Activated CD4-positive, alpha-beta T cell treated with anti-CD3 and anti-CD28 coated beads for 1 hour (primary cell): ENCODE results near the gene RASEF.

Experiments used
- DNase-seq: peaks from one replicate; pipeline ENCODE4 v3.0.0-alpha.2; 2020

The RASEF gene

DNA sequence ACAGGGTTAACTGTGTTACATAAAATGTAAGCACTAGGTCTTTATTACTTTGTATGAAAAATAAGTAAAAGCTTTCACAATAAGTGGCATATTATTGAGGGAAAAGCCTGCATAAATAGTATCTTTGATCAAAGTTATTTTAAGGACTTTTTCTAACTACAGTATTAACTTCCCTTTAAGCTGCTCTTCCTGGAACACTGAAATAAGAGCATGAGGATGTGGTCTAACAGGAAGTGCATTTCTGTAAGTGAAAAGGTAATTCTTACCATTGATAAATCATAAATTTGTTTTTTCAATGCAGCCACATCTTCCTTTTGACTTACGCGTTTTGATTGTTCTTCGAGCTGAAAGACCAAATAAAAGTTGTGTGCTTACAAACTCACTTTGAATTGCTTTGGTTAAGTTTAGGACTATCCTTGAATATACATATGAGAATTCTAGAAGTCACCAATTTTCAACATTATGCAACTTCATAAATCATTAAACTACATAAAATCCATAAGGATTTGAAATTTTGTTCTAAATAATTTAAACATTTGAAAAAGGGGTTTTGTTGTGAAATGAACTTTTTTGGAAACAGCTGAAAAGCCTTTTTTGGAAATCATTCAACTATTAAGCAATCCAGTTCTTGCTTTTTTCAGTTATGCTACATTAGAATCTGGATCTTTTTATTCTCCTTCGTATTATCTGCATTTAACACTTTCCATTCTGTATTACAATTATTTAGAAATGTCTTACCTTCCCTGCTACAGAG, 50.6 kb downstream of the RASEF start:
- DNase-seq = no peak

GRCh38 chr9:83011611-83012010, 51.3 kb downstream of the RASEF start:
- no peak for DNase-seq

GRCh38 chr9:83007521-83008300, 55.2 kb downstream of the RASEF start:
- DNase-seq = no peak

- DNase-seq = no peak
Measured at GRCh38 chr9:83006378-83006777, 56.6 kb downstream of the RASEF start.

DNA sequence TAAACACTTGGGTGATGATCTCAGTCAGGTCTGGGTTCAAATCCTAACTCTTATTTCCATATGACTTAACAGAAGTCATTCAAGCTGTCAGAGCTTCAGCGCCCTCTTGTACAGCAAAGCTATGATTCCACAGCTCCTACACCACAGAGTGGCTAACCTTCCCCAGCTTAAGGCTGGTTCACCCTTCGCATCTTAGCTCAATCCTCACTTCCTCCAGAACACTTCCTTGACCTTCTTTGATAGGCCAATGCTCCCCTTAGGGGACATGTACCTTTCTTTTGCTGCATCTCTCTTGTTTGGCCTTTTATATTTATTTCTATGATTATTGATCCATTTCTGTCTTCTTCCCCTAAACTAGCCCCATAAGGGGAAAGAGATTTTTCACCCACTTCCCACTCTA, 57.0 kb downstream of the RASEF start:
- no peak for DNase-seq

DNA sequence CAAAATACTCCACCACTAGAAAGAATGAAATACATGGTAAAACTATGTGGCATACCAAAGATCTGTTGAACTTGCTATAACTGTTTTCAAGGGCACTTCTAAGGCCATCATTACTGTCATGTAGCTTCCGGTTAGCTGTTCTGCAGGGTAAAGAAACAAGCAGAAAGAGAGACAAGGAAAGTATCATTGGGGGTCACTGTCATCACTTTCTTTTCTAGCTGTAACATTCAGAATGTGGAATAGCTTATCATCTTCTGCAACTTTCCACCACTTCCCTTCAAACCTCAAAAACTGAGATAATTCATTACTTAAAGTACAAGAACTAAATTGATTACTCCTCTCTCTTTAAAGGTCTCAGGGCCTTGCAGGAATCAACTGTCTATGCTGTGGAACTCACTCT, 57.6 kb downstream of the RASEF start:
- DNase-seq = no peak

DNA sequence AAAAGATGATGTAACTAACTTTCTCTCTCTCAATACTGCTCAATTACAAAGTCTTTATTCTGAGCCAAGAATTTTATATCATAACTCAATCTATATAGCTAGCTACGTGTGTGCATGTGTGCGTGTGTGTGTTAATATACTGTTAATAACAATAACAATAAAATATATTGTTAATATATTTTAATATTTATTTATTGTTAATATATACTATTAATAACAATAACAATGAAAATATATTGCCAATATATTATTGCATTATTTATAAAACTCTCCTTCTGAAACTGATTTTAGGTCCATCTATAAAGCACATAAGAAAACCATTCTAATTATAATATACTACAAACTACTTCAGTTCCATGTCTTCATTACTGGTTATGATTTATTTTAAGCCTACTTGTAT, 60.6 kb downstream of the RASEF start:
- no peak for DNase-seq

GRCh38 chr9:83000765-83001164, 62.2 kb downstream of the RASEF start:
- no peak for DNase-seq

- DNase-seq = no peak
Measured at GRCh38 chr9:82998409-82998808, 64.5 kb downstream of the RASEF start.

DNA sequence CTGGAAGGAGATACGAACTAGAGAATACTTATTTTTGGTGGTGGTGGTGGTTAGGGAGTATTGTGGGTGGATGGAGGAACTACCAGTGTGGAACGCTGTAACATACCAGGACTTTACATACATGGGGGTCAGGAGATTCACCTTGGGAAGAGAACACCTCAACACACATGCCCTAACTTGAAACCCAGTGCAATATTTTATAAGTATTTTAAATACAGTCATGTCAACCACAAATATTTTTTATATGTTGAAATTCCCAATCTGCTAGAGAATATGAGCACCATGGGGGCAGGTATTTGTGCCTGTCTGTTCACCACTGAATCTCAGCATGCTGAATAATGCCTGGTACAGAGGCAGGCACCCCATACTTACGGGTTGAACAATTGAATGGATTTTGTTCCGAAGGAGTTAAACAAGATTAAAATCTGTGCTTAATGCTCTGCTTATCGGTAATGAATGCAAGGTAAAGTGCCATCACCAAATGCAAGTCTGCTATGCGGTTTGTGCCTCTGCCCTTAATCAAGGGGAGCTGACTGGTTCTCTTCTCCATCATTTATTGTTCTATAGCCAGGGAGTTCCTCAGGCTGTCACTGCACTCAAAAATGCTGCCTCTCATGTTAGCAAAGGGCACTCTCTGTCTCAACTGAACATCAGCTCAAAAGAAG, 65.3 kb downstream of the RASEF start:
- no peak for DNase-seq

DNA sequence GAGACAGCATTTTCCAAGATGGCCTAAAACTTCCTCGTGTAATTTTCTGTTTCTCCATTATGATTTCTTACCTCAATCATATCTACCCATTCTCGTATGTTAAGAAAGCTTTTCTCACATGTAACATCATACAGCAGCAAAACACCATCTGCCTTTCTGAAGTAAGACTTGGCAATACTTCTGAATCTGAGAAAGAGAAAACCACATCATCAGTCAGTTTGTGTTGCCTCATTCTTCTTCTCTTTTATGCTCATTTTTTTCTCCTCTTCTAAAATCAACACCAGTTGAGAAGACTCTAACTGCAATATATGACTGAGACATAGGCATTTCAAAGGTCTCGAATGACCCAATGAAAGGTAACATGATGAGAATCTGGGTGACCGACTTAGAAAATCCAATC, 66.0 kb downstream of the RASEF start:
- DNase-seq = no peak

DNA sequence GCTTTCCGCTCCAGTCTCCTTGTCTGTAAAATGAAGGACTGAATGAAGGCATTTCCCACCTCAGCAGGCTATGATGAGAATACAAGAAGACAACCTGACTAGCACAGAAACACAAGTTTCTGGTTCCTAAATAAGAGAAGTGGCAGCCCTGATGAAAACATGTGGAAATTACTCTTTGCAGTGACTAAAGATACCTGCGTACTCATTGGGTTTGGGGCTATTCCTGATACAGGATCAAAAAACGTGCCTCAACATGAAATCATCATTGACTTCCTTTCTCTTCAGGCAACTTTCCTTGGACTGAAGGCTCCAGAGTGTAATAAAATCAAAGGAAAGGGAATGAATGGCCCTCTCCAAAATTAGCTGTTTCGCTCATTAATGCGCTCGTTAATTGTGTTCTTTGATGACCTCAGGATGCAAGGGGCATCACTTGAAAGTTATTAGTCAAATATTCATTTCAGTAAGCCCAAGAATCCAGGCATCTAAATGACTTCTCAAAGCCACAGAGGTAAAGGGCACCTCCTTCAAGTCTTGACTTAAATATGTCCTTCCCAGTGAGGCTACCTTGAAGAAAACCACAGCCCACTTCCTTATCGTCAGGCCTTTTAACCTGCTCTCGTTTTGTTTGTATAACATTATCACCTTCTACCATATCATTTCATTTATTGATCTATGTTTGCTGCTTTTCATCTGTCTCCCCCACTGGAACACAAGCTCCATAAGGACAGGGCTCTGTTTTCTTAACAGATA, 68.9 kb downstream of the RASEF start:
- no peak for DNase-seq

- no peak for DNase-seq
Measured at GRCh38 chr9:82991671-82992070, 71.3 kb downstream of the RASEF start.

DNA sequence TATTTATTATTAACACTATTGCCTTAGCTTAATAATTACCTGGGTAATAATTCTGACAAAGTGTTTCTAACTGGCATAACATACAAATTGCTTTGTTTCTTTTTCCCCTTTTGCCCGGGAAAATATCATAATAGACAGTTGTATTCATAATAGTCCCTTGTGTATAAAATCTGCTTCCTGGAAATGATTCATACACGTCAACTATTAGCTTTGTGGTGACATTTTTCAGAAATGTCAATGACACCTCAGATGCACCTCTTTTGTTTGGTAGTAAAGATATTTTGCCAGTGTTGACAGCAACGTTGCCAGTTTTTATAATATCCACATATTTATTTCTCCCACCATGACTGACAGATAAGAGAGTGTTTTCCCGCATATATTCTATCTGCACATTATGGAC, 73.0 kb downstream of the RASEF start:
- DNase-seq = no peak

DNA sequence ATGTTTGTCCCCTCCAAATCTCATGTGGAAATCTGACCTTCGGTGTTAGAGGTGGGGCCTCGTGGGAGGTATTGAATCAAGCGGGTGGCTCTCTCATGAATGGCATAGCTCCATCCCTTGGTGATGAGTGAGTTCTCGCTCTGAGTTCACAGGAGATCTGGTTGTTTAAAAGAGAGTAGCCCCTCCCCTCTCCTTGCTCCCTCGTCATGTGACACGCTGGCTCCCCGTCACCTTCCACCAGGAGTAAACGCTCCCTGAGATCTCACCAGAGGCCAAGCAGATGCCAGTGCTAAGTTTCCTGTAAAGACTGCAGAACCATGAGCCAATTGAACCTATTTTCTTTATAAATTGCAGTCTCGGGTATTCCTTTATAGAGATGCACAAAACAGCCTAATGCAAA, 74.5 kb downstream of the RASEF start:
- no peak for DNase-seq

- DNase-seq = no peak
Measured at GRCh38 chr9:82987370-82988189, 75.4 kb downstream of the RASEF start.

DNA sequence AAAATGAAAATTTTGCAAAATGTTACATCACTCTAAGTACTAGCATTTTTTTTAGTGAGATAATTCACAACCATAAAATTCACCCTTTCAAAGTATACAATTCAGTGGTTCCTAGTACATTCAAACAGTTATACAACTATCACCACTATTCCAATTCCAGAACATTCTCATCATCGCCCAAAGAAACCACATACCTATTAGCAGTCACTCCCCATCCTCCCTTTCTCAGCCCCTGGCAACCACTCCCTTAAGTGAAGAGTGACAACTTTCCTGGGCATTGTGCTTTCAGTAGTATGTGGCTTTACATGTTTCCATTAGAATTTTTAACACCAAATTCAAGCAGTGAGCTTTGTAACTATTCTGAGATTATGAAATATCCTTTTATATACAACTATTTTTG, 81.4 kb downstream of the RASEF start:
- DNase-seq = no peak

- no peak for DNase-seq
Measured at GRCh38 chr9:82975176-82975575, 87.8 kb downstream of the RASEF start.

DNA sequence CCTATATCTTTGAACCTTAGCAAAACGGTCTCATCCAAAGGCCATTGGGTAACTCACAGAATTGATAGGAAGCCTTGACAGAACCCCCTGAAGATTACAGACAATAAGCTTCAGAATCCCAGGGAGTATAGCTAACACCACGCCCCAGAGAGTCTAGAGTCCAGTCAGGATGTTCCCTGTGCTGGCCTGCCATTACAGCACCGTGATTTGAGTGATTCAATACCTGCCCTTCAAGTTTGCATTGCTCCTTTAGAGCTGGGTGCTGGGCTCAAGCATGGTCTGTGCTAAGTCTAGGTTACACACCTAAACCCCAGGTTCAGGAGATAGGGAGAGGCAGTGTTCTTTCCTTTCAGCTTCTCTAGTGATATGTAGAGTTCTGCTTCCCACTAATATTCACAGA, 90.5 kb downstream of the RASEF start:
- no peak for DNase-seq

GRCh38 chr9:82970359-82970758, 92.6 kb downstream of the RASEF start:
- DNase-seq = no peak

- DNase-seq = no peak
Measured at GRCh38 chr9:82969291-82969690, 93.7 kb downstream of the RASEF start.

DNA sequence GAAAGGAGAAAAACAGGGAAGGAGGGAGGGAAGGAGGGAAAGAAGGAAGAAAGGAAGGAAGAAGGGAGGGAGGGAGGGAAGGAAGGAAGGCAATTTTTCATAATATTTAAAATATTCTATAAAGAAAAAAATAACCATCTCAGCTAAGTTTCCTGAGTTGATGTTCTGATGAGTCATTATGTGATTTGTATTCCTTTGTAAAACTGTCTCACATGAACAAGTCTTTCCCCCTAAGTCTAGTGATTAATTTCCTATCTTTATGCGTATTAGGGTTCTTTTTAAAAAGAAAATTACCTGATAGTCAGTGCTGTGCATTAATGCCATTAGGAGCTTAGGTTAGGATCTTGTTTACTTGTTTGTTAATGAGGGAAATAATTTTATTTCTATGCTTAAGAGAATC, 94.1 kb downstream of the RASEF start:
- DNase-seq = no peak
